ENCODE data around the gene CFAP77.
"Not testable (repeated sequence)": the region's sequence is repeated elsewhere in the genome, so short reads cannot be mapped to it uniquely, and the experiment has no call there.

The CFAP77 gene

DNA sequence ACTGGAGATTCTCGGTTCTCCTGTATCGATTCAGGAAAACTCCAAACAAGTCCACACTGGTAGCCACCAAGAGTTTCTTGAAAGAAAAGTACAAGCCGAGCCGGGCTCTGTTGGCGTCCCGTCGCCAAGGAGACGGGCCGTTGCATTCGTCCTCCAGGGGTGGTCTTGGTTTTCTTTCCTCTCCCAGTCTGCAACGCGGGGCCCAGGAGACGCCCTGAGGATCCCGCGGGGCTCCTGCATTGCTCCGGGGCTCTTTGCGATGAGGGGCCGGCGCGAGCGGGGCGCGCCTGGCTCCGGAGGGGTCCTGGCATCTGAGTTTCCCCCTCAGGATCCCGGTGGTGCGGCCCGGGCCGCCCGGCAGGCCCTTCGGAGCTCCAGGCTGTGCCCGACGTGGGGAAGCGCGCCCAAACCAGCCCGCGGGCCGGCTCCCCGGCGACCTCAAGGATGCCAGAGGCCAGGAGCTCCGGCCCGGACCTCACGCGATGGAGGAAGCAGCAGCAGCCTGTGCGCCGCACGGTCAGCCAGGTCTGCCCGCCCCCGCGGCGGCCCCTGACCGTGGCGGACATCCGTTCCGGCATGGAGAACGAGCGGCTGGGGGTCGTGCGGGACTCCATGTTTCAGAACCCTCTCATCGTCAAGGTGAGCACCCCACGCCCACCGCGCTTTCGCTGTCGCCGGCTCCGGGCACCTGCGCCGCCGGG lies at the start of gene CFAP77:
TSS of gene CFAP77 (plus strand) at position 384 of the 701 bp plus-strand sequence. CDS start at position 445, 61 bp downstream.
- DNase-seq: no peak

DNA sequence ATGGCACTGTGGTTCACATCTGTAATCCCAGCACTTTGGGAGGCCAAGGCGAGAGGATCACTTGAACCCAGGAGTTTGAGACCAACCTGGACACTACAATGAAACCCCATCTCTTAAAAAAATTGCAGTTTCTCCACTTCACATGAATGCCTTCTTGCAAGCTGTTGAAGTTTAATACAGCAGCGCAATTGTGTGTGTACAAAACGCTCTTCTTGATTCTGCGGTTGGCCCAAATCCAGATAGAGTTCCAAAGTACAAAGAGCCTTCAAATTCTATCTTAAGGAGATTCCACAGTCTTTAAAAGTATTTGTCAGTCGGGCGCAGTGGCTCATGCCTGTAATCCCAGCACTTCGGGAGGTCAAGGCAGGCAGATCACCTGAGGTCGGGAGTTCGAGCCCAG lies 45.9 kb upstream of the CFAP77 start:
- DNase-seq: no peak

DNA sequence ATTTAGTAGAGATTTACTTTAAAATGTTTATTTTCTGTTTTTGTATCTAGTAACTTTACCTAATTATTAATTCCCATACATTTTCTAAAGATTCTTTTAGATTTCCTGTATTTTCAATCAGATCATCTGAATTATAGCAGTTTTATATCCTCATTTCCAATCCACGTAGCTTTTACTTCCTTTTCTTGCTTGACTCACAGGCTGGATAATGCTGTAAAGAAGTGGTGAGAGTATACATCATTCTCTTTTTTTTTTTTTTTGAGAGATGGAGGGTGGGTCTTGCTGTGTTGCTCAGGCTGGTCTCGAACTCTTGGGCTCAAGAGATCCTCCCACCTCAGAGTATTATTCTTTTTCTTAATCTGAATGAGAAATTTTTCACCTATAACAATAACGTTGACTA lies 44.0 kb upstream of the CFAP77 start:
- DNase-seq: no peak

DNA sequence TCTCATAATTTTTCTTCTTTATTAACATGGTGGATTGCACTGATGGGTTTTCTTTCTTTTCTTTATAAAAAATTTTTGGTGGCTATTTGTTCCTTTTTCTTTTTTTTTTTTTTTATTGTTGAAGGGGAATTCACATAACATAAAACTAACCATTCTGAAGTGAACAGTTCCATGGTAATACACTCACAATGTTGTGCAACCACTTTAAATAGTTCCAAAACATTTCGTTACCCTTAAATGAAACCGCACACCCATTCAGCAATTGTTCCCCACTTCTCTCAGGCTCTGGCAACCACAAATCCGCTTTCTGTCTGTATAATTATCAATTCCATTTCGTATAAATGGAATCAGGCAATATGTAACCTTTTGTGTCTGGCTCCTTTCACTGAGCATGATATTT lies 43.5 kb upstream of the CFAP77 start:
- DNase-seq: no peak

DNA sequence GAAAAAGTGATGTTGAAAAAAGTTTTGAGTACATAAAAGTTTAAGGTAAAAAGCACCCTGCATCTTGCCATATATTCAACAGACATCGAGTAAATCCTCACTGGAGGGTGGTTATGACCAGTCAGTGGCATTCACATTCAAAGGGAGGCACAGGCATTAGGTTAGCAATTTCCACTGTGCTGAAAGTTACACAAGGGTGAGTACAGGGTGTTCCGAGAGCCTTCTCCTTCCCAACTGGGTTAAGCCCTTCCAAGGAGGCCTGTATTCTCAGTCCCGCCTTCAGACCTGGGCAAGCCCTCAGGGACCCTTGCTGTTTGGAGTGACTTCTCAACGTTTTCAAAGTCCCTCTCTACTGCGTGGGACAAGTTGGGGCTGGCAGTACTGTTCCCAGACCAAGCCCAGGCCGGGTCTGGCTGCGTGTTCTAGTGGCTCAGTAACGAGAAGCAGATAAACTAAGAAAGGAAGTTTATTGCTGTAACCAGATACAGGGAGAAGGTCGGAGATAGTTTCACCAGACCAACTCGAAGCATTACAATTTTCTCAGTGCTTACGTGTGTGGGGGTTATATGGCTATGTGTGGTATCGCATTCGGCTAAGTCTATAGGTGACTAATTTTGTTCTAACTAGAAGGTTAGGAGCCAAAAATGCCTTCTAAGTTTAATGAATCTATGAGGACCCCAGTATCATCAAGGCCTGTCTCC lies 42.2 kb upstream of the CFAP77 start:
- DNase-seq: no peak

DNA sequence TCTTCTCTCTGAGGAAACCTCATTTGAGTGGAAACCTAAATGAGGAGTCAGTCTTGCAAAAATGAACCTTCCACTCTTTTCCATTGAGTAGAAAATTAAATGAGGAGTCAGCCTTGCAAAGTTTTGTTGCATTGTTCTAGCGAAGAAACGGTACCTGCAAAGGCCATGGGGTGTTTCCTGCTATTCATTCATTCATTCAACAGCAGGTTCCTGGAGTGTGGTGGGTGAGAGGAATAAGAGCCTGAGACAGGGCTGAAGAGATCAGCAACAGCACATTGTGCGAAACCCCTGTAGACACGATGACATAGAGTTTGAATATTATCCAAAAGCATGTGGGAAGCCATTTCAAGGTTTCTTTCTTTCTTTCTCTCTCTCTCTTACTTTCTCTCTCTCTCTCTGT lies 40.6 kb upstream of the CFAP77 start:
- DNase-seq: no peak

DNA sequence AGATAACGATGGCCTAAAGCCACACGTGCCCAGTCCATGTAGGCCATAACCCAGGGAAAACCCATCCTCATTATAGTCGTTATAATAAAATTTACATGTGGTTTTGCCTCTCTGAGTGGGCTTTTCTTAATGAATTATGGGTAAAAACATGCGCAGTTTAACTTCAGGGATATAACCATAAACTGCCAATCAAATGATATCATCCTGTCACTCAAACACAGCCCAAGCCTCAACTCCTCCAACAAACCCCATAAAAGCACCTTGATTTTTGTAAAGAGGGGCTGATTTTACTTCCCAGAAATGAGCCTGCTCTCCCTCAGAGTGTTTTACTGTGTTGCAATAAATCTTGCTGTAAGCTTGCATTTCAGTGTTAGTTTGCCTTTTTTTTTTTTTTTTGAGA lies 39.4 kb upstream of the CFAP77 start:
- no peak for DNase-seq

DNA sequence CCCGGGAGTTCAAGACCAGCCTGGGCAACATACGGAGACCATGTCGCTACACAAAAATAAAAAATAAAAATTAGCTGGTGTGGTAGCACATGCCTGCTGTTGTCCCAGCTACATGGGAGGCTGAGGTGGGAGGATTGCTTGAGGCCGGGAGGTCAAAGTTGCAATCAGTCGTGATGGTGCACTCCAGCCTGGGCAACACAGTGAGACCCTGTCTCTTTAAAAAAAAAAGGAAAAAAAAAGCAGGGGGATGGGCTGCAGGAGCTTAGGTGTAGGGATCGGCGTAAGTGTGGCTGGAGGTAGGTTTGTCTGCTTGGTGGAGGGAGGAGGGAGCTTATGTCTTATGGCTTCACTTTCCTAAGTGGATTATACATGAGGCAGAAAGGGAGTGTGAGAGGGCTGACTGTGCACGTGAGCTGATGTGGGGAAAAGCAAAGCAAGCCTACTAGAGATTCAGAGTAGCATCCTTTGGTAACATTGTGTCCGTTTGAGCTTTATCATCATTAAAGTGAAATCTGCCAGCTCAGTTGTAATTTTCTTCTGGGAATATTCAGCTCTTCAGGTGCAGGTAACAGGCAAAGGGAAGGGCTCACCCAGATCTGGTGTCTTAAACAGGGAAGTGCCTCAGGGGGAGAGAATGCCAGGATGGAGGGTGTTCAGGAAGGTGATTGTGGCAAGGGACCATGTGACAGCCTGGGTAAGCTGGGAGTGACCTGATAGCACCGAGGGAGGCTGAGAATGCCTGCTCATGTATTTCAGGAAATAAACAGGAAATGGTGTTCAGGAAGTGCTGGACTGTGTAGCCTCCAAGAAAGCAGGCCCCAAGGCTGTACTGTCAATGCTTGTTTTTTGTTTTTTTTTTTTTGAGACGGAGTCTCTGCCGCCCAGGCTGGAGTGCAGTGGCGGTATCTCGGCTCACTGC lies 37.6 kb upstream of the CFAP77 start:
- peak; percentile 51 for DNase-seq

DNA sequence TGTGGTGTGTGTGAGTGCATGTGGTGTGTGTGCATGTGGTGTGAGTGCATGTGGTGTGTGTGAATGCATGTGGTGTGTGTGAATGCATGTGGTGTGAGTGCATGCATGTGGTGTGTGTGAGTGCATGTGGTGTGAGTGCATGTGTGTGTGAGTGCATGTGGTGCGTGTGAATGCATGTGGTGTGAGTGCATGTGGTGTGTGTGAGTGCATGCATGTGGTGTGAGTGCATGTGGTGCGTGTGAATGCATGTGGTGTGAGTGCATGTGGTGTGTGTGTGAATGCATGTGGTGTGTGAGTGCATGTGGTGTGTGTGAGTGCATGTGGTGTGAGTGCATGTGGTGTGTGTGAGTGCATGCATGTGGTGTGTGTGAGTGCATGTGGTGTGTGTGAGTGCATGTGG lies 32.2 kb upstream of the CFAP77 start:
- not testable (repeated sequence) for DNase-seq

DNA sequence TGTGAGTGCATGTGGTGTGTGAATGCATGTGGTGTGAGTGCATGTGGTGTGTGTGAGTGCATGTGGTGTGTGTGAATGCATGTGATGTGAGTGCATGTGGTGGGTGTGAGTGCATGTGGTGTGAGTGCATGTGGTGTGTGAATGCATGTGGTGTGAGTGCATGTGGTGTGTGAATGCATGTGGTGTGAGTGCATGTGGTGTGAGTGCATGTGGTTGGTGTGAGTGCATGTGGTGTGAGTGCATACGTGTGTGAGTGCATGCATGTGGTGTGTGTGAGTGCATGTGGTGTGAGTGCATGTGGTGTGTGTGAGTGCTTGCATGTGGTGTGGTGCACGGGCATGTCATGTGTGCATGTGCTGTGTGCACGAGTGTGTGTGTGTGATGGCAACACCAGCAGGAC lies 31.6 kb upstream of the CFAP77 start:
- DNase-seq: not testable (repeated sequence)

DNA sequence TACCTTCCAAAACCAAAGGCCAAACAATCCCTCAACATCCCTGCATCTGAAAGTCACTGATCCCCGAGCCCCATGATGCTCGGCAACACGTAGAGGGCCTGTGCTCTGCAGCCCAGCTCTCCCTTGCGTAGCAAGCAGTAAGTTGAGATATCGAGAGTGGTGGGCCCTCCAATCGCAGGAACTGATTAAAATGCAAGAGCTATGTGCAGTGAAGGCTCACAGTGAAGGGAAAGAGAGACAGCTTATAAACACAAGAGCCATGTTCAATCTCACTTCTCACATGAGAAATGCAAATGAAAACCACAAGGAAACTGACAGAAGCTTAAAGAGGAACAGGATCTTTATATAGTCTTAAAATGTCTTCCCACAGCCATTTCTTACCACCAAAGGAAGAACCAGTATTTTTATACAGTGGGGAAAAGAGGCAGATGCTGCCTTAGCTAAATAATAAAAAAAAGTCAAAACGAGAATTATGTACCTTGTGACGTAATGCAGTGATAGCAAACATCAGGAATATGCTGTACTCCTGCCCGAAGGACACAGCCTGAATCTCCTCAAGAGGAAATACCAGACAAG lies 28.0 kb upstream of the CFAP77 start:
- peak; percentile 2 for DNase-seq

DNA sequence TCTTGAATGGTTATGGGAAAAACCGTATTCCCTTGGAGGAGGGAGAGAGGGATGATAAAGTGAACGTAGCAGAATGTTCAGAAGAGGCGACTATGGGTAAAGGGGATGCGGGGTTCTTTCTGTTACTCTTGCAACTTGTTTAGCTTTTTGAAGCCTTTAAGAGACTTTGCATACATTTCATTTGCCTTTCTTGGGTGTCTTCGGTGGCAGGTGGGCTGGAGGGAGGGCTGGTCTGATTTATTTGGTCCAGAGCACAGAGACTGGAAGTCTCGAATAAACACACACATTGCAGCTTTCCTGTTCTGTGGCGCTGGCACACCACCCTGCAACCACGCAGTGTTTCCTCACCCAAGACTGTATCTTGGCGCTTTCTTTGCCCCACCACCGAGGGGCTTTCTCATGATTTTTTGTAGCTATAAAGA lies 26.5 kb upstream of the CFAP77 start:
- DNase-seq: no peak

DNA sequence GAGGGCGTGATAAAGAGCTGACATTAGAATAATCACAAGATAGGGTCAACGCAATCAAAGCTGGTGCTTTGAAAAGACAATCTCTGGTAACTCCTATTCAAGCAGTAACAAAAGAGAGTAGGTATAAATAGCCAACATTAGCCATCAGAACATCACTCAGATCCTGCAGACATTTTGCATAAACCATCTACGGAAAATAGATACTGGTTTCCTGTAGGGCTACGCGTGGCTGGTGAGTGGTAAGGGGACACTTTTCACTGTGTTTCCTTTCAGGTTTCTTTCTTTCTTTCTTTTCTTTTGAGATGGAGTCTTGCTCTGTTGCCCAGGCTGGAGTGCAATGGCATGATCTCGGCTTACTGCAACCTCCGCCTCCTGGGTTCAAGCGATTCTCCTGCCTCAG lies 25.6 kb upstream of the CFAP77 start:
- DNase-seq: no peak

DNA sequence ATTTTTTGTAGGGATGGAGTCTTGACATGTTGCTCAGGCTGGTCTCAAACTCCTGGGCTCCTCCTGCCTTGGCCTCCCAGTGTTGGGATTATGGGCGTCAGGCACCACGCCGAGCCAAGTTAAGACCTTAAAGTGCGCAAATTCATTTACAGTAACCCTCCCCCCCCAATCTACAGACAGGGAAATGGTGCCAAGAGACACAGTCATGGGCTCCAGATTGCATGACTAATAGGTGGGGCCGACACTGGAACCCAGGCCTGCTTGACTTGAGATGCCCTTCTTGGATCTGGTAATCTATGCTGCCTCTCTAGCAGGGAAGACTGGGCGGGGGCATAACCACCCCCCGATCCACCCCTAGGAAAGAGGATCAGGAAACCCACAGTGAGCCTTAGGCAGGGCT lies 22.9 kb upstream of the CFAP77 start:
- no peak for DNase-seq

DNA sequence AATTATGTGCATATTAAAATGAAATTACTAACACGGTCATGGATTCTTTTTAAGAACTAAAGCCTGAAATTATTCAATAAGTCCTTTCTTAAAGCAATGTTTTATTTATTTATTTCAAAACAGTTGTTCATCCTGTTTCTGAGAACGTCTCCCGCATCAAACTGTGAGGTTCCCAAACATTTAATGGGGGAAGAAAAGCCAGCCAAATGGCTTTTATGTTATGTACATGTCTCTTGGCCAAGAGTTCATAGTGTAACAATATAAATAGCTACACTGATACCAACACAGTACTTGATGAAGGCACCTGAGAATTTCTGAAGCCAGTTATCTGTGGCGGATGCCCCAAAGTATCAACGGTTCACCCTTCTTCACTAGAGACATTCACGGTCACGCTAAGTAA lies 19.0 kb upstream of the CFAP77 start:
- DNase-seq: no peak

DNA sequence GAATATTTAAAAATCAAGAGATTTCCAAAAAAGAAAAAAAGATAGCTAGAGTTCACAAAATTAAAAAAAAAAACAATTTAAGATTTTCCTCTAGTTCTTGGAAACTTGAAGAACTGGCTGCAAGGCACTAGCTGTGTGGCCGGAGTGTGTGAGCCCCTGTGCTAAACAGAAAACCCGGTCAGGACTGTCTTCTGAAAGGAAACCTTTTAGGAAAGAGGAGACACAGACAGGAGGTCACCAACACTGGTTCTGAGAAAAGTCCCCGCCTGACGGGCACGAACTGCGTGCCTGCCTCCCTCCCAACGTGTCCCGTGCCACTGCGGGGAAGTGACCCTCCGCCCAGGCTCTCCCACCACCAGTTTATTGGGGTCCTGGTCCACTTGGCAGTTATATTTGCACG lies 18.6 kb upstream of the CFAP77 start:
- DNase-seq: no peak

DNA sequence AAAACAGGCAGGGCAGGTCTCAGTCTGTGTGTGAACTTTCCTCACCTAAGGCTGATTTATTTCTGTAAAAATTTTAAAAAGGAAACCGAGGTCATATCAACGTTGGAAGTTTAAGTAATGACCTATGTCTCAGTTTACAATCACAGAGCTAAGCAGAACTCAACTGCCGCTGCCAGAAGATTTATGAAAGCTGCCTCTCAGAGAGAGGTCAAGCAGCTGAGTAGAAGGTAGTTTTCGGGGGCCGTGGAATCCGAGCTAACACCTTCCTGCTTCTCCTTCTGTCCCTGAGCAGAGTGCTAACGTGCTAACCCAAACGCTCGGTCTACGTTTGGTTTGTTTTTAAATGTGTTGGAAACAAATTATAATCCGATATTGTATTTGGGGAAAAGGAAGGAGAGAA lies 14.5 kb upstream of the CFAP77 start:
- no peak for DNase-seq

DNA sequence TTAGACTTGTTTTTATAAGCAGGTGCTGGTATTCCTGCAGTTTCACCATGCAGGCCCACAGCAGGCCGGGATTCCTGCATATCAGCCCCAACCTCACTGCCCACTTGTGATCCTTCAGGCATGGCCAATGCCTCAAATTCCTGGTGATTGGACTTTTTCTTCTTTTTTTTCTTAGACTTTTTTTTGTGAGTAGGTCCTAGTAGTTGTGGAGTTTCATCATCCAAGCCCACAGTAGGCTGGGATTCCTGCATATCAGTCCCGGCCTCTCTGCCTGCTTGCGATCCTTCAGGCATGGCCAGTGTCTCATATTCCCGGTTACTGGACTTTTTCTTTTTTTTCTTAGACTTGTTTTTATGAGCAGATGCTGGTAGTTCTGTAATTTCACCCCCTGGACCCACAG lies 8.2 kb upstream of the CFAP77 start:
- DNase-seq: no peak

DNA sequence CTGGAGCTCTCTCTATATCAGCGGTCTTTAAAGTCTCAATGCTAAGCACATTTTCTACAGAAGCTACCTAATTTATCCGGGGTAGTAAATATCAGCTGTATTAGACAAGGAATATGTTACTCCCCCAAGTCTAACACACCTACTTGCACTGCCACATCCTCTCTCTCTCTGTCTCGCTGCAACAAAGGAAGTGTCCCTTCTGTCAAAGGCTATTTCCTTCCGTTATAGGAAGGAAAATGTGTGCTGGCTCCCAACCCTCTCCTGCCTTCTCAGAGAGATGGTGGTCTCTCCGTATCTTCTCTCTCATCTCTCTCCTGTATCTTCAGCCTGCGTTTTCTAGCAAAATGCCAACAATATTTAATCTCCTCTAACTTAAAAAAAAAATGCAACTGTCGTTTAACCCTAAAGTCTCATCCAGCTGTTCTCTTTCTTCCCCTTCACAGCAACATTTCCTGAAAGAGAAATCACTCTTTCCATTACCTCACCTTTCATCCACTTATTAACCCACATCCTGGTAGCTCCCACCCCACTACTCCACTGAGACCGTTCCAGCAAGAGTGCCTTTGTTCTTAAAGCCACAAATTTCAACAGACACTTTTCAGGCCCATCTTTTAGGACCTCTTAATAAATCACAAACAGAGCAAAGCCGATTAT lies 5.7 kb upstream of the CFAP77 start:
- DNase-seq: no peak

DNA sequence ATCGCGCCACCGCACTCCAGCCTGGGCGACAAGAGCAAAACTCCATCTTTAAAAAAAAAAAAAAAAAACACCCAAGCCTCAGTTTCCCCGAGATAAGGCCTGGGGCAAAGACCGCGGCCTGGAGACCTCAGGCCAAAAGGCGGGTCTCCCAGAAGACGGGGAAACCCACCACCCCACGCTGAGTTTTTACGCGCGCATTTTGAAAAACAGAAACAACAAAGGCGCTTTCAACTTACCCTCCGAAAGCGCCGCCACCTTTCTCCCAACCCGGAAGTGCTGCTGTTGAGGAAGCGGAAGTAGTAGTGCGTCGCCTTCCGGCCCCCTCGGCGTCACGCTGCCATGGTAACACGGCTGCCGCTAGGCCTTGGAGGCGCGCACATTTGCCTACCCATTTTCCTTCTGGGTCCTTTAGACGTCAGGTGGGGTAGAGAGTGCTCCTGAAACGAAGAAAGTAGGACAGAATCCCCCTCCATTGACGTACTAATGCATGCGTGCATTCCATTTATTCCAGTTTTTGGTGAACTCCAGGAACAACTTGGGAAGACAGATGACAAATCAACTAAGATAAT lies 3.4 kb upstream of the CFAP77 start, which contains the start of gene TTF1:
TSS of gene TTF1 (minus strand) at position 287 of the 569 bp plus-strand sequence. CDS start 4,019 bp downstream, outside the sequence.
- DNase-seq: peak; percentile 90

DNA sequence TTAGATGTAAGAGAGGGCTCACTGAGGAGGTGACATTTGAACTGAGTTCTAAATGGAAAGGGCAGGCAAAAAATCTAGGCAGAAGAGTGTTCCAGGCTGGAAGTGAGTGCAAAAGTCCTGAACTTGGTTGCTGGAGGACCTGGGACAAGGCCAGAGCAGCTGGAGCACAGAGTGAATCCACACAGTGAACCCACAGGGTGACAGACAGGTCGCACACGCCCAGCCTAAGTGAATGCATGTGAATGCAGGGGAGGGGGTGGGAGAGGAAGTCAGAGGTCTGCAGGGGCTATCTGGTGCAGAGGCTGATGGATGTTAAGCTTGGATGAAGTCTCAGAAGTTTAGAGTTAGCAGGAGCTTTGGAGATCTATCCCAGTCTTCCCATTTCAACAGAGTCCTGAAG lies 2.8 kb upstream of the CFAP77 start:
- DNase-seq: no peak

DNA sequence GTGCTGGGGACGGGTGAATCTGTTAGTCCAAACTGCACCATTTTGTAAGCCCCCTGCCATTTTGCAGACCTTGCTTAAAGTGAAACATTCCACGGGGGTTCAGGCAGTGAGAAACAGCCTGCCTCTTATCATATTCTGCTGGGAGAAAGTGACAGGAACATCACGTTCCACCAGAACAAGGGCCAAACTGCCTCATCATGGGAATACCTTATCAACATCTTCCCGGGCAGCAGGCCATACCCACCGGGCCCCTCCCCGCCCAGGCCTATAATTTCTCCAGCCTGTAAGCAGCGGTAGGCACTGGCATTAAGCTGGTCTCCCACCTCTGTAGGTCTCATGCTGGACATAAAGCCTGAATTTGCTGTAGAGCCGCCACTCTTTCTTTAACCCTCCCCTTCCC lies 1.5 kb upstream of the CFAP77 start:
- no peak for DNase-seq

All from midbrain (tissue), 1 donor.